HG02970 (cell line): ENCODE results near the gene PPP2CA.

Source experiments
- ATAC-seq: cut with Tn5 transposase; IDR thresholded peaks from one replicate; pipeline ENCODE4 v1.9.1; 2021; ENCODE audit warnings: mild to moderate bottlenecking, moderate library complexity, moderate number of reproducible peaks; ENCODE audit not compliant: unreplicated experiment, low FRiP score

The PPP2CA gene

GRCh38 chr5:134206627-134207160 lies 19.2 kb downstream of the PPP2CA start:
- no peak for ATAC-seq

GRCh38 chr5:134204575-134204974 lies 21.3 kb downstream of the PPP2CA start:
- ATAC-seq = no peak

GRCh38 chr5:134203630-134204029 lies 22.2 kb downstream of the PPP2CA start:
- no peak for ATAC-seq

GRCh38 chr5:134195666-134196065 lies 30.2 kb downstream of the PPP2CA start:
- no peak for ATAC-seq

GRCh38 chr5:134189031-134189430 lies 36.8 kb downstream of the PPP2CA start:
- no peak for ATAC-seq

- no peak for ATAC-seq
Observed at GRCh38 chr5:134188092-134188491, 37.8 kb downstream of the PPP2CA start.

GRCh38 chr5:134184155-134185135 lies 41.4 kb downstream of the PPP2CA start:
- no peak for ATAC-seq

- no peak for ATAC-seq
Observed at GRCh38 chr5:134183481-134183880, 42.4 kb downstream of the PPP2CA start.

GRCh38 chr5:134178096-134178419 lies 47.8 kb downstream of the PPP2CA start:
- ATAC-seq = no peak

- ATAC-seq = peak; percentile 5
Observed at GRCh38 chr5:134177369-134178095, 48.3 kb downstream of the PPP2CA start.

- peak; percentile 77 for ATAC-seq
Observed at GRCh38 chr5:134176511-134177368, 49.1 kb downstream of the PPP2CA start, which contains the start of gene SKP1. Gene SKP1, minus strand, starts transcription at chr5:134176950. Its CDS starts 2,928 bp downstream, at chr5:134174022.

- ATAC-seq = no peak
Observed at GRCh38 chr5:134175921-134176510, 49.9 kb downstream of the PPP2CA start.

GRCh38 chr5:134174841-134175839 lies 50.7 kb downstream of the PPP2CA start:
- ATAC-seq = no peak

GRCh38 chr5:134171972-134172371 lies 53.9 kb downstream of the PPP2CA start:
- no peak for ATAC-seq

GRCh38 chr5:134162592-134162991 lies 63.3 kb downstream of the PPP2CA start:
- ATAC-seq = no peak

- ATAC-seq = no peak
Observed at GRCh38 chr5:134161513-134162395, 64.1 kb downstream of the PPP2CA start.

GRCh38 chr5:134153657-134154056 lies 72.2 kb downstream of the PPP2CA start:
- ATAC-seq = no peak

GRCh38 chr5:134153241-134153640 lies 72.6 kb downstream of the PPP2CA start:
- no peak for ATAC-seq
